SK-N-SH (cell line): ENCODE measurements around the gene KCNIP4. TPM values are rescaled to one million over a fixed set of nuclear protein-coding genes. Genes with fewer than 3 reads are reported as not detected.

Experiments used
- CTCF ChIA-PET: fragments of 300-600, 350-600 bp; formaldehyde crosslinking; extraction: SDS; loops from one replicate; lab custom pipeline; 2021; lab: Yijun Ruan, JAX
- POLR2A ChIA-PET: fragments of 350-600 bp; sonication (Branson Sonifier 250); formaldehyde crosslinking; extraction: SDS; loops from one replicate; lab custom pipeline; 2020; ENCODE audit warnings: antibody characterized with exemption, inconsistent platforms; lab: Yijun Ruan, JAX
- DNase-seq: peaks from one replicate; pipeline ENCODE4 v3.0.0; 2012
- H2AFZ ChIP-seq: fragments of 200-600 bp; sonication (generic); 2 replicates; pipeline ENCODE4 v1.8.1; 2016; ENCODE audit warnings: antibody characterized with exemption, mild to moderate bottlenecking, low read depth
- H3F3A ChIP-seq: fragments of 200-600 bp; sonication (generic); replicated peaks from 2 replicates; pipeline ENCODE3; 2016; ENCODE audit warnings: antibody characterized with exemption, mild to moderate bottlenecking; ENCODE audit not compliant: insufficient read depth
- H3K27ac ChIP-seq, 2 experiments: fragments of 200-500 bp in 1 of 2; fragments of 200-600 bp in 1 of 2; sonication (Bioruptor generic) in 1 of 2; sonication (generic), shearing (Covaris generic) in 1 of 2; 2 replicates each; pipeline versions ENCODE4 v1.5.1 to v1.6.1; 2014 to 2016; ENCODE audit warnings: low read depth in 2 of 2, inconsistent platforms in 1 of 2, low read length in 1 of 2, mild to moderate bottlenecking in 1 of 2, mixed read lengths in 1 of 2
- H3K27me3 ChIP-seq: fragments of 200-600 bp; sonication (generic), shearing (Covaris generic); 2 replicates; pipeline ENCODE4 v1.6.1; 2016; ENCODE audit warnings: mixed run types; ENCODE audit not compliant: insufficient read depth
- H3K36me3 ChIP-seq, 2 experiments: fragments of 200-500 bp in 1 of 2; fragments of 200-600 bp in 1 of 2; sonication (Bioruptor generic) in 1 of 2; sonication (generic) in 1 of 2; replicated peaks in 1 of 2; 2 replicates each; pipeline versions ENCODE3 to v1.5.1; 2014 to 2016; ENCODE audit warnings: low read length in 1 of 2, mild to moderate bottlenecking in 1 of 2; ENCODE audit not compliant: insufficient read depth in 2 of 2, control insufficient read depth in 1 of 2
- H3K4me1 ChIP-seq, 2 experiments: fragments of 200-500 bp in 1 of 2; fragments of 200-600 bp in 1 of 2; sonication (Bioruptor generic) in 1 of 2; sonication (generic), shearing (Covaris generic) in 1 of 2; 2 replicates each; pipeline versions ENCODE4 v1.5.1 to v1.6.1; 2014 to 2016; ENCODE audit warnings: low read depth in 1 of 2, low read length in 1 of 2, mixed run types in 1 of 2; ENCODE audit not compliant: insufficient read depth in 2 of 2, control insufficient read depth in 1 of 2
- H3K4me2 ChIP-seq: fragments of 200-600 bp; sonication (generic), shearing (Covaris generic); 2 replicates; pipeline ENCODE4 v1.6.1; 2017; ENCODE audit warnings: mixed run types
- H3K4me3 ChIP-seq, 2 experiments: fragments of 200-500 bp in 1 of 2; fragments of 200-600 bp in 1 of 2; sonication (Bioruptor generic) in 1 of 2; sonication (generic), shearing (Covaris generic) in 1 of 2; 2 replicates each; pipeline versions ENCODE4 v1.5.1 to v1.8.1; 2014 to 2016; ENCODE audit warnings: low read depth in 2 of 2, inconsistent platforms in 1 of 2, low read length in 1 of 2, mild to moderate bottlenecking in 1 of 2, mixed read lengths in 1 of 2, moderate library complexity in 1 of 2
- H3K79me2 ChIP-seq: fragments of 200-600 bp; sonication (generic); 2 replicates; pipeline ENCODE4 v1.8.1; 2017; ENCODE audit warnings: mild to moderate bottlenecking; ENCODE audit not compliant: insufficient read depth
- H3K9ac ChIP-seq: fragments of 200-600 bp; sonication (generic); 2 replicates; pipeline ENCODE4 v1.6.1; 2017; ENCODE audit warnings: mixed run types
- H3K9me2 ChIP-seq: fragments of 200-600 bp; sonication (generic); 2 replicates; pipeline ENCODE4 v1.6.1; 2017; ENCODE audit warnings: mixed run types
- H3K9me3 ChIP-seq: fragments of 200-600 bp; sonication (generic); 2 replicates; pipeline ENCODE4 v1.6.1; 2017; ENCODE audit warnings: mixed run types, mild to moderate bottlenecking, moderate library complexity
- H4K20me1 ChIP-seq: fragments of 200-600 bp; sonication (generic); 2 replicates; pipeline ENCODE4 v1.6.1; 2017; ENCODE audit warnings: mild to moderate bottlenecking, mixed run types; ENCODE audit not compliant: insufficient read depth
- CHD2 ChIP-seq: fragments of 150-350 bp; IDR thresholded peaks from 2 replicates; pipeline ENCODE4 v1.6.1; 2018; ENCODE audit warnings: low read length; ENCODE audit not compliant: partially characterized antibody
- CTCF ChIP-seq: fragments of 200-600 bp; sonication (generic); IDR thresholded peaks from 2 replicates; pipeline ENCODE4 v1.6.1; 2017; ENCODE audit warnings: antibody characterized with exemption, mild to moderate bottlenecking, moderate library complexity
- ELF1 ChIP-seq: IDR thresholded peaks from 2 replicates; pipeline ENCODE4 v1.4.0; 2012
- EZH2phosphoT487 ChIP-seq: fragments of 200-600 bp; sonication (generic); IDR thresholded peaks from 2 replicates; pipeline ENCODE4 v1.6.1; 2017; ENCODE audit warnings: low read depth, mixed run types, mild to moderate bottlenecking, antibody characterized with exemption, moderate library complexity, borderline replicate concordance
- FOSL2 ChIP-seq: IDR thresholded peaks from 2 replicates; pipeline ENCODE4 v1.4.0; 2012; ENCODE audit warnings: low read depth, mild to moderate bottlenecking, moderate library complexity, borderline replicate concordance
- FOXJ3 ChIP-seq: sonication (generic); formaldehyde crosslinking; IDR thresholded peaks from 2 replicates; pipeline ENCODE4 v1.5.1; 2020; ENCODE audit warnings: mild to moderate bottlenecking, missing genetic modification reagents
- FOXM1 ChIP-seq: IDR thresholded peaks from 2 replicates; pipeline ENCODE4 v1.4.0; 2012; ENCODE audit warnings: low read depth, mild to moderate bottlenecking
- GABPA ChIP-seq: IDR thresholded peaks from 2 replicates; pipeline ENCODE4 v1.4.0; 2012; ENCODE audit warnings: low read depth, mild to moderate bottlenecking
- GATA2 ChIP-seq: sonication (generic); formaldehyde crosslinking; IDR thresholded peaks from 2 replicates; pipeline ENCODE4 v1.5.0; 2020; ENCODE audit warnings: mild to moderate bottlenecking, missing genetic modification reagents
- IRF3 ChIP-seq: fragments of 150-350 bp; IDR thresholded peaks from 2 replicates; pipeline ENCODE4 v1.6.1; 2016; ENCODE audit warnings: mild to moderate bottlenecking, low read depth, low read length
- JUND ChIP-seq: IDR thresholded peaks from 2 replicates; pipeline ENCODE4 v1.4.0; 2012
- MAX ChIP-seq: IDR thresholded peaks from 2 replicates; pipeline ENCODE4 v1.4.0; 2012; ENCODE audit warnings: low read depth
- MEF2A ChIP-seq: IDR thresholded peaks from 2 replicates; pipeline ENCODE4 v1.4.0; 2012; ENCODE audit warnings: low read depth, borderline replicate concordance
- MXI1 ChIP-seq: IDR thresholded peaks from 2 replicates; pipeline ENCODE4 v1.6.1; 2012; ENCODE audit warnings: mild to moderate bottlenecking, low read depth, low read length, improper control_type of control experiment
- NFIC ChIP-seq: IDR thresholded peaks from 2 replicates; pipeline ENCODE4 v1.4.0; 2012; ENCODE audit warnings: borderline replicate concordance
- NRF1 ChIP-seq: IDR thresholded peaks from 2 replicates; pipeline ENCODE4 v1.6.1; 2012; ENCODE audit warnings: low read depth, mild to moderate bottlenecking, low read length
- POLR2AphosphoS5 ChIP-seq: IDR thresholded peaks from 2 replicates; pipeline ENCODE4 v1.6.1; 2012; ENCODE audit warnings: low read depth, low read length
- RAD21 ChIP-seq: IDR thresholded peaks from 2 replicates; pipeline ENCODE4 v1.6.1; 2012; ENCODE audit warnings: mild to moderate bottlenecking, low read length
- RCOR1 ChIP-seq: fragments of 150-350 bp; IDR thresholded peaks from 2 replicates; pipeline ENCODE4 v1.6.1; 2017; ENCODE audit warnings: antibody characterized with exemption, low read length
- RFX5 ChIP-seq: IDR thresholded peaks from 2 replicates; pipeline ENCODE4 v1.6.1; 2012; ENCODE audit warnings: mild to moderate bottlenecking, improper control_type of control experiment, low read length
- RXRA ChIP-seq: IDR thresholded peaks from 2 replicates; pipeline ENCODE4 v1.4.0; 2012; ENCODE audit warnings: low read depth, mild to moderate bottlenecking, borderline replicate concordance
- SIN3A ChIP-seq: IDR thresholded peaks from 2 replicates; pipeline ENCODE4 v1.6.1; 2012; ENCODE audit warnings: low read depth, mild to moderate bottlenecking, low read length, moderate library complexity, borderline replicate concordance
- TAF1 ChIP-seq: IDR thresholded peaks from 2 replicates; pipeline ENCODE4 v1.6.1; 2012; ENCODE audit warnings: low read depth, mild to moderate bottlenecking, low read length, moderate library complexity, borderline replicate concordance
- TEAD4 ChIP-seq: IDR thresholded peaks from 2 replicates; pipeline ENCODE4 v1.4.0; 2012; ENCODE audit warnings: mild to moderate bottlenecking, borderline replicate concordance; ENCODE audit not compliant: insufficient read depth
- USF1 ChIP-seq: IDR thresholded peaks from 2 replicates; pipeline ENCODE4 v1.4.0; 2012; ENCODE audit warnings: low read depth, borderline replicate concordance
- YY1 ChIP-seq: IDR thresholded peaks from 2 replicates; pipeline ENCODE4 v1.4.0; 2012; ENCODE audit warnings: low read depth, mild to moderate bottlenecking
- ZBTB33 ChIP-seq: IDR thresholded peaks from 2 replicates; pipeline ENCODE4 v1.4.0; 2012; ENCODE audit warnings: low read depth, borderline replicate concordance
- polyA plus RNA-seq, 3 experiments: library from polyadenylated mRNA; depleted of rRNA; stranded (reverse); fragments of >200 nt; gene quantifications; 2 replicates each; pipeline ENCODE4 v1.2.3, GENCODE V29; 2012

Gene KCNIP4
- polyA plus RNA-seq, 1 of the 3 experiments (the other 2 are of a cell fraction): 0.18 TPM

GRCh38 chr4:21113496-21114223 lies 834.9 kb downstream of the KCNIP4 start (continued):
- TF ChIP-seq CTCF: no peak
- no peak for TF ChIP-seq FOXM1
- TF ChIP-seq POLR2AphosphoS5: no peak
- peak; percentile 25; the same call in 1 of the 2 replicates for TF ChIP-seq JUND
- TF ChIP-seq RFX5: no peak
- no peak for TF ChIP-seq ELF1
- no peak for TF ChIP-seq TAF1
- peak; percentile 71 for TF ChIP-seq NFIC
- no peak for TF ChIP-seq USF1
- no peak for TF ChIP-seq ZBTB33
- no peak for TF ChIP-seq EZH2phosphoT487
- no peak for TF ChIP-seq CHD2
- TF ChIP-seq MXI1: 0 out of 2 replicates have a peak, but pooled peaks have one; percentile 25
- no peak for TF ChIP-seq RCOR1
- TF ChIP-seq MAX: no peak
- no peak for TF ChIP-seq RXRA
- no peak for TF ChIP-seq MEF2A
- TF ChIP-seq, all 33 proteins: peak for 7

GRCh38 chr4:21102667-21103066 lies 845.9 kb downstream of the KCNIP4 start:
- no peaks in the 10 kb centered on the region for H3K9me2 ChIP-seq
- no peaks in the 10 kb centered on the region for H3K27me3 ChIP-seq
- no peak overlapping the region for H3K4me2 ChIP-seq
- no peak overlapping the region for H2AFZ ChIP-seq
- H3K9ac ChIP-seq: no peak overlapping the region
- no peaks in the 10 kb centered on the region for H3K36me3 ChIP-seq
- H3K27ac ChIP-seq: no peak overlapping the region
- H3K79me2 ChIP-seq: no peaks in the 10 kb centered on the region
- H3K4me1 ChIP-seq: no peaks in the 10 kb centered on the region
- H3K4me3 ChIP-seq: no peak overlapping the region
- CTCF ChIA-PET: interaction anchor here (0.6 to 1.2 kb wide), 2 partner anchors 11 to 683 kb away, joined by 3 to 4 read pairs; no protein-coding TSS in a partner anchor
- no peaks in the 10 kb centered on the region for H4K20me1 ChIP-seq
- POLR2A ChIA-PET: no interaction called here
- DNase-seq: no peak
- no peaks in the 10 kb centered on the region for H3F3A ChIP-seq
- H3K9me3 ChIP-seq: no peaks in the 10 kb centered on the region
- no peak for TF ChIP-seq FOXJ3 (CRISPR knock-in tag)
- no peak for TF ChIP-seq SIN3A
- TF ChIP-seq USF1: no peak
- TF ChIP-seq YY1: no peak
- TF ChIP-seq GABPA: no peak
- TF ChIP-seq FOSL2: no peak
- no peak for TF ChIP-seq NRF1
- TF ChIP-seq TEAD4: no peak
- no peak for TF ChIP-seq GATA2 (CRISPR knock-in tag)
- TF ChIP-seq RAD21: no peak
- no peak for TF ChIP-seq RFX5
- no peak for TF ChIP-seq IRF3
